22Rv1 (cell line): ENCODE data around the gene SLC38A1.
"Not testable (repeated sequence)": the region's sequence is repeated elsewhere in the genome, so short reads cannot be mapped to it uniquely, and the experiment has no call there.

Source experiments
- H3K27ac ChIP-seq: fragments of 450-650 bp; 2 replicates; pipeline ENCODE4 v1.5.1; 2017
- ZFX ChIP-seq: fragments of 450-650 bp; IDR thresholded peaks from 2 replicates; pipeline ENCODE4 v1.6.1; 2017; ENCODE audit warnings: antibody characterized with exemption, borderline replicate concordance
- TF ChIP-seq, protein P1 (sequence below): fragments of 450-650 bp; IDR thresholded peaks from 2 replicates; pipeline ENCODE4 v1.5.1; 2017; ENCODE audit warnings: mild to moderate bottlenecking

Gene SLC38A1

DNA sequence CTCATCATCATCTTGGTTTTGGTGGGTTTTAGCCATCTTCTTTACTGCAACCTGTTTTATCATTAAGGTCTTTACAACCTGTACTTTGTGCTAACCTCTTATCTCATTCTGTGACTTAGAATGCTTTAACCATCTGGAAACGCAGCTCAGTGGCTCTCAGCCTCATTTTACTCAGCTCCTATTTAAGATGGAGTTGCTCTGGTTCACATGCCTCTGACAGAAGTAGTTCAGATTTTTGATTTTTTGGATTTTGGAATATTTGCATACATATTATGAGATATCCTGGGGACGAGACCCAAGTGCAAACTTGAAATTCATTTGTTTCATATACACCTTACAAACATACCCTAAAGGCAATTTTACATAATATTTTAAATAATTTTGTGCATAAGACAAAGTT lies 10.7 kb downstream of the SLC38A1 start:
- TF ChIP-seq, protein P1, sequence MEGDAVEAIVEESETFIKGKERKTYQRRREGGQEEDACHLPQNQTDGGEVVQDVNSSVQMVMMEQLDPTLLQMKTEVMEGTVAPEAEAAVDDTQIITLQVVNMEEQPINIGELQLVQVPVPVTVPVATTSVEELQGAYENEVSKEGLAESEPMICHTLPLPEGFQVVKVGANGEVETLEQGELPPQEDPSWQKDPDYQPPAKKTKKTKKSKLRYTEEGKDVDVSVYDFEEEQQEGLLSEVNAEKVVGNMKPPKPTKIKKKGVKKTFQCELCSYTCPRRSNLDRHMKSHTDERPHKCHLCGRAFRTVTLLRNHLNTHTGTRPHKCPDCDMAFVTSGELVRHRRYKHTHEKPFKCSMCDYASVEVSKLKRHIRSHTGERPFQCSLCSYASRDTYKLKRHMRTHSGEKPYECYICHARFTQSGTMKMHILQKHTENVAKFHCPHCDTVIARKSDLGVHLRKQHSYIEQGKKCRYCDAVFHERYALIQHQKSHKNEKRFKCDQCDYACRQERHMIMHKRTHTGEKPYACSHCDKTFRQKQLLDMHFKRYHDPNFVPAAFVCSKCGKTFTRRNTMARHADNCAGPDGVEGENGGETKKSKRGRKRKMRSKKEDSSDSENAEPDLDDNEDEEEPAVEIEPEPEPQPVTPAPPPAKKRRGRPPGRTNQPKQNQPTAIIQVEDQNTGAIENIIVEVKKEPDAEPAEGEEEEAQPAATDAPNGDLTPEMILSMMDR, result no peak
- no peak for TF ChIP-seq ZFX
- no peak overlapping the region for H3K27ac ChIP-seq

DNA sequence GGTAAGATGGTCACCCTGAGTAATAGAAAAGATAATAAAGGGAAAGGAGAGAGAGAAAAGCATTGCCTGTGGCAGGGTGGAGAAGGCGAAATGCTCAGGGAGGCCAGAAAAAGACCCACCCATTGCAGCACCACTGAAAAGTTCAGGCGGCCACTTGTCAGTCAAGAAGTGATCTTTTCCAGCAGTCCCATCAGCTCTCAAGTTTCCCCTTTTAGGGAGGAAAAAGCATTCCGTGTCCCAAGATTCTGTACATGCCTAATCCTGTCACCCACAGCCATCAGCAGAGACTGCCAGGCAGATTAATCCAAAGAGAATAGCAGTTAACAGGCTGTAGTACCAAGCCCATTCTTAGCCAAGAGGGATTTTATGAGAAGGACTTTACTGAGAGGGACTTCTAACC lies 11.9 kb downstream of the SLC38A1 start:
- TF ChIP-seq ZFX, result no peak
- TF ChIP-seq, protein P1, result no peak
- no peak overlapping the region for H3K27ac ChIP-seq

DNA sequence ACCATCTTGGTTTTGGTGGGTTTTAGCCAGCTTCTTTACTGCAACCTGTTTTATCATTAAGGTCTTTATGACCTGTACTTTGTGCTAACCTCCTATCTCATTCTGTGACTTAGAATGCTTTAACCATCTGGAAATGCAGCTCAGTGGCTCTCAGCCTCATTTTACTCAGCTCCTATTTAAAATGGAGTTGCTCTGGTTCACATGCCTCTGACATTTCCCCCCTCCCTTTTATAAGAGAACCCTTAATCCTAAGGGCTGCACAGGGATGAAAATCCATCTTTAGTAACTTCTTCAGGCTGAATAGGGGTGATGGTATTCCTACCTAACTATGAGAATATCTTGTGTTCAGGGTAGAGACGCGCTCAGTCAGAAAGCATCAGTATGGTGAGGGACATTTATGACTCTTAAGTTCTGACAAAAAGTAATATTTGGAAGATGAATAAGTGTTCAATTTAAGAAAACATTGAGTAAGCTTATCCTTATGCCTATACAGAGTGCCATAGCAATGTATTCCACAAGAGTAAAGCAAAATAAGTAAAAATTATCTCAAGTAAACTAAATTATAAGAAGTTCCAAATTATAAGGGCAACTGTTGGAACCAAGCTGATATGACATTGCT lies 15.2 kb downstream of the SLC38A1 start:
- no peak overlapping the region for H3K27ac ChIP-seq

DNA sequence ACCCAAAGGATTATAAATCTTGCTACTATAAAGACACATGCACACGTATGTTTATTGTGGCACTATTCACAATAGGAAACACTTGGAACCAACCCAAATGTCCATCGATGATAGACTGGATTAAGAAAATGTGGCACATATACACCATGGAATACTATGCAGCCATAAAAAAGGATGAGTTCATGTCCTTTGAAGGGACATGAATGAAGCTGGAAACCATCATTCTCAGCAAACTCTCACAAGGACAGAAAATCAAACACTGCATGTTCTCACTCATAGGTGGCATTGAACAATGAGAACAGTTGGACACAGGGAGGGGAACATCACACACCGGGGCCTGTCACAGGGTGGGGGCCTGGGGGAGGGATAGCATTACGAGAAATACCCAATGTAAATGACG lies 16.8 kb downstream of the SLC38A1 start:
- H3K27ac ChIP-seq, result not testable (repeated sequence)

More for the DNA sequence above, 15.2 kb downstream of the SLC38A1 start:
- TF ChIP-seq, protein P1, result no peak
- TF ChIP-seq ZFX, result no peak

DNA sequence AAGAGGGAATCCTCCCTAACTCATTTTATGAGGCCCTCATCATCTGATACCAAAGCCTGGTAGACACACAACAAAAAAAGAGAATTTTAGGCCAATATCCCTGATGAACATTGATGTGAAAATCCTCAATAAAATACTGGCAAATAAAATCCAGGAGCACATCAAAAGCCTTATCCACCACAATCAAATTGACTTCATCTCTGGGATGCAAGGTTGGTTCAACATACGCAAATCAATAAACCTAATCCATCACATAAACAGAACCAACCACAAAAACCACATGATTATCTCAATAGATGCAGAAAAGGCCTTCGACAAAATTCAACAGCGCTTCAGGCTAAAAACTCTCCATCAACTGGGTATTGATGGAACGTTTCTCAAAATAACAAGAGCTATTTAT lies 18.9 kb downstream of the SLC38A1 start:
- not testable (repeated sequence) for H3K27ac ChIP-seq

DNA sequence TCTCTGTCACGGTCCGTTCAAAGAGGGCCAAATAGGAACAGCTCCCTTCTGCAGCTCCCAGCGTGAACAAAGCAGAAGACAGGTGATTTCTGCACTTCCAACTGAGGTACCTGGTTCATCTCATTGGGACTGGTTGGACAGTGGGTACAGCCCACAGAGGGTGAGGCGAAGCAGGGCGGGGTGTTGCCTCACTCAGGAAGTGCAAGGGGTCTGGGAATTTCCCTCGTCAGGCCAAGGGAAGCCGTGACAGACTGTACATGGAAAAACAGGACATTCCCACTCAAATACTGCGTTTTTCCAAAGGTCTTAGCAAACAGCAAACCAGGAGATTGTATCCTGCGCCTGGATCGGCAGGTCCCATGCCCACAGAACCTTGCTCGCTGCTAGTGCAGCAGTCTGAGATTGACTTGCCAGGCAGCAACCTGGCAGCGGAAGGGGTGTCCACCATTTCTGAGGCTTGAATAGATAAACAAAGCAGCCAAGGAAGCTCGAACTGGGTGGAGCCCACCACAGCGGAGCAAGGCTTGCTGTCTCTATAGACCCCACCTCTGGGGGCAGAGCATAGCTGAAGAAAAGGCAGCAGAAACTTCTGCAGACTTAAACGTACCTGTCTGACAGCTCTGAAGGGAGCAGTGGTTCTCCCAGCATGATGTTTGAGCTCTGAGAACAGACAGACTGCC lies 22.7 kb downstream of the SLC38A1 start:
- no peak overlapping the region for H3K27ac ChIP-seq
- TF ChIP-seq ZFX, result no peak
- TF ChIP-seq, protein P1, result no peak

DNA sequence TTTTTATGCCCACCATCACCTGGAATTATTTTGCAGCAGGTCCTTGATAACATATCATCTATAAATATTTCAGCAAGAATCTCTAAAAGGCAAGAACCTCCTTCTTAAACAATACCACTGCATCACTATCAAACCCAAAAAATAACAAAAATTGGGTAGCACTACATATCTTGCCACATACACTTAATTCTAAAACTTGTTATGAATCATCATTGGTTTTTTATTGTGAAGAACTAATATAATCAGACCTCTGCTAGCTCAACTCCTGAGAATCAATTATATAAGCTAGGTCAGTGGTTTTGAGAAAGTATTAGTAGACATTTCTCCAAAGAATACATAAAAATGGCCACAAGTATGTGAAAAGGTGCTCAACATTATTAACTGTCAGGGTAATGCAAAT lies 23.8 kb downstream of the SLC38A1 start:
- TF ChIP-seq, protein P1, result no peak
- no peak for TF ChIP-seq ZFX
- no peak overlapping the region for H3K27ac ChIP-seq

DNA sequence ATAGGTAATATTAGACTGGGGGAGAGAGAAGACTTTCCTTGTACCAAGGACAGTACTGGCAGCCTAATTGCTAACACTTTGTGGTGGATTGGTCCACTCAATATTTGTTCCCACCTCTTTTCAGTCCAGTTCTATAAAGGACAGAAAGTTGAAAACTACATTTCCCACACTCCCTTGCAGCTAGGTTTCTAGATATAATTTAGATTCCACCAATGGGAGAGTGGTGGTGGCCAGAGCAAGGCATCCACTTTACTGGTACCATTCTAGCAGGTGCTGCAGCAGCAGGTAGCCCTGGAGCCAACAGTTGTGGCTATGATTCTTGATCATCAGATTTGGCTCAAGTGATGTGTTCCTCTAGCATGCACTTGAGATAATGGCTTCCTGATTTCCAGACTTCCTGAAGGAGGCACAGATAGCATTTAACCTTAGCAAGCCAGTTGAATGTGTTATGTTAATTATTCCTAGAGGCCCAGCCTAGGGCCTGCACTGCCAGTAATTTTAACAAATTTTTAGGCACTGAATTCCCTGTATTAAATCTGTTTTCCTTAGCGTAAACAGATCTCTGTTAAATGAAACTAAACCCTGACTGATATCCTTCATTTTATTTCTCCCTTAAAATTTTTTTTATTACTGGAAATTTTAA lies 24.4 kb downstream of the SLC38A1 start:
- no peak for TF ChIP-seq ZFX

DNA sequence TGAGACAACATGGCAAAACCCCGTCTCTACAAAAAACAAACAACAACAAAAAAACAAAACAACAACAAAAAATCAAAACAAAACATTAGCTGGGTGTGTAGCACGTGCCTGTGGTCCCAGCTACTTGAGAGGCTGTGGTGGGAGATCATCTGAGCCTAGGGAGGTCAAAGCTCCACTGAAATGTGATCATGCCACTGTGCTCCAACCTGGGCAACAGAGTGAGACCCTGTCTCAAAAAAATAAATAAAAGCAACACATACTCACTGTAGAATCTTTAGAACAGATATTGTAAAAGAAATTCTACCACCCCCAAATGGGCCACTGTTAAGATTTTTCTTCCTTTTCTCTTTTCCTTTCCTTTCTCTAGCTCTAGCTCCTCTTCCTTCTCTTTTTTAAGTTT lies 26.3 kb downstream of the SLC38A1 start:
- H3K27ac ChIP-seq, result no peak overlapping the region
- TF ChIP-seq ZFX, result no peak
- TF ChIP-seq, protein P1, result no peak

More for the DNA sequence above, 24.4 kb downstream of the SLC38A1 start:
- H3K27ac ChIP-seq, result no peak overlapping the region
